ENCODE measurements around the gene TMEM63A.

The TMEM63A gene

DNA sequence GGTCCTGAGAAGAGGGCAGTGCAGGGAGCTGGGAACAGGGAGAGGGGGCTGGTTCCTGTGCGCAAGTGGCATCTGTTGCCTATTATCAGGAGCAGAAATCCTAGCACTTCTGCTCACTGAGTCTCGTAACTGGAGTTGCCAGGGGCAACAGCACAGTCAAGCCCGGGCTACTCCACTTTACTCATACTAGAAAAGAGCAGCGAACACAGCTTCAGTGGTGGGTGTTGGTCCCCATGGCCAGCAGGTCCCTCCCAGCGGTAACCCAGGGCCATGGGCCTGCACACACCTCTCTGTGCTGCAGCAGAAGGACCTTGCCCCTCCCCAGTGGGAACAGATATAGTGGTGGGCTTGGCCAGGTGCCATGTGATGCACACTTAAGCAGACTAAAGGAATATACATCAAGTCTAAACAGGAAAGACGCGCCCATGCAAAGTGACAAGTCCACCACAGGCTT, 33.4 kb upstream of the TMEM63A start:
- no peak overlapping the region for H3K4me2 ChIP-seq (ENCODE audit: low read length)
- no peaks in the 10 kb centered on the region for H4K20me1 ChIP-seq (ENCODE audit: insufficient read depth, low read length)
- peaks cover 21% of the 10 kb centered on the region for H3K4me1 ChIP-seq (ENCODE audit: insufficient read depth, low read length, severe bottlenecking)
- no peaks in the 10 kb centered on the region for H3K27me3 ChIP-seq (ENCODE audit: insufficient read depth, low read length)
- no peak overlapping the region for H2AFZ ChIP-seq (ENCODE audit: low read length)
- H3K9me2 ChIP-seq (ENCODE audit: low read depth, low read length): no peaks in the 10 kb centered on the region
- no peak for TF ChIP-seq EZH2 (IDR thresholded peaks at IDR 0.05; ENCODE audit: borderline replicate concordance, low read length)
- TF ChIP-seq, protein P1, sequence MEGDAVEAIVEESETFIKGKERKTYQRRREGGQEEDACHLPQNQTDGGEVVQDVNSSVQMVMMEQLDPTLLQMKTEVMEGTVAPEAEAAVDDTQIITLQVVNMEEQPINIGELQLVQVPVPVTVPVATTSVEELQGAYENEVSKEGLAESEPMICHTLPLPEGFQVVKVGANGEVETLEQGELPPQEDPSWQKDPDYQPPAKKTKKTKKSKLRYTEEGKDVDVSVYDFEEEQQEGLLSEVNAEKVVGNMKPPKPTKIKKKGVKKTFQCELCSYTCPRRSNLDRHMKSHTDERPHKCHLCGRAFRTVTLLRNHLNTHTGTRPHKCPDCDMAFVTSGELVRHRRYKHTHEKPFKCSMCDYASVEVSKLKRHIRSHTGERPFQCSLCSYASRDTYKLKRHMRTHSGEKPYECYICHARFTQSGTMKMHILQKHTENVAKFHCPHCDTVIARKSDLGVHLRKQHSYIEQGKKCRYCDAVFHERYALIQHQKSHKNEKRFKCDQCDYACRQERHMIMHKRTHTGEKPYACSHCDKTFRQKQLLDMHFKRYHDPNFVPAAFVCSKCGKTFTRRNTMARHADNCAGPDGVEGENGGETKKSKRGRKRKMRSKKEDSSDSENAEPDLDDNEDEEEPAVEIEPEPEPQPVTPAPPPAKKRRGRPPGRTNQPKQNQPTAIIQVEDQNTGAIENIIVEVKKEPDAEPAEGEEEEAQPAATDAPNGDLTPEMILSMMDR (IDR thresholded peaks at IDR 0.05; ENCODE audit: low read length): no peak
- no peak overlapping the region for H3K27ac ChIP-seq (ENCODE audit: low read depth, low read length, poor library complexity, severe bottlenecking)
- H3K36me3 ChIP-seq (ENCODE audit: insufficient read depth, low read length): peaks cover 37% of the 10 kb centered on the region
- no peak overlapping the region for H3K4me3 ChIP-seq (ENCODE audit: low read depth, low read length, poor library complexity, severe bottlenecking)
- no peak overlapping the region for H3K9ac ChIP-seq (ENCODE audit: low read length)
- H3K79me2 ChIP-seq (ENCODE audit: insufficient read depth, low read length): no peaks in the 10 kb centered on the region
- no peaks in the 10 kb centered on the region for H3F3A ChIP-seq (ENCODE audit: insufficient read depth, low read length)
- no peaks in the 10 kb centered on the region for H3K9me3 ChIP-seq (ENCODE audit: low read length)

GRCh38 chr1:225914947-225915346, 32.8 kb upstream of the TMEM63A start:
- H3F3A ChIP-seq (ENCODE audit: insufficient read depth, low read length): no peaks in the 10 kb centered on the region
- no peak overlapping the region for H2AFZ ChIP-seq (ENCODE audit: low read length)
- H3K79me2 ChIP-seq (ENCODE audit: insufficient read depth, low read length): no peaks in the 10 kb centered on the region
- no peaks in the 10 kb centered on the region for H3K27me3 ChIP-seq (ENCODE audit: insufficient read depth, low read length)
- H4K20me1 ChIP-seq (ENCODE audit: insufficient read depth, low read length): no peaks in the 10 kb centered on the region
- H3K9ac ChIP-seq (ENCODE audit: low read length): no peak overlapping the region
- H3K27ac ChIP-seq (ENCODE audit: low read depth, low read length, poor library complexity, severe bottlenecking): no peak overlapping the region
- no peak overlapping the region for H3K4me3 ChIP-seq (ENCODE audit: low read depth, low read length, poor library complexity, severe bottlenecking)
- H3K4me1 ChIP-seq (ENCODE audit: insufficient read depth, low read length, severe bottlenecking): peaks cover 21% of the 10 kb centered on the region
- TF ChIP-seq EZH2 (IDR thresholded peaks at IDR 0.05; ENCODE audit: borderline replicate concordance, low read length): no peak
- TF ChIP-seq, protein P1 (IDR thresholded peaks at IDR 0.05; ENCODE audit: low read length): no peak
- no peak overlapping the region for H3K4me2 ChIP-seq (ENCODE audit: low read length)
- peaks cover 31% of the 10 kb centered on the region for H3K36me3 ChIP-seq (ENCODE audit: insufficient read depth, low read length)
- no peaks in the 10 kb centered on the region for H3K9me2 ChIP-seq (ENCODE audit: low read depth, low read length)
- H3K9me3 ChIP-seq (ENCODE audit: low read length): no peaks in the 10 kb centered on the region

- TF ChIP-seq EZH2 (IDR thresholded peaks at IDR 0.05; ENCODE audit: borderline replicate concordance, low read length): no peak
- TF ChIP-seq, protein P1 (IDR thresholded peaks at IDR 0.05; ENCODE audit: low read length): no peak
- H3K9me2 ChIP-seq (ENCODE audit: low read depth, low read length): no peaks in the 10 kb centered on the region
- H3K27me3 ChIP-seq (ENCODE audit: insufficient read depth, low read length): no peaks in the 10 kb centered on the region
- H3K36me3 ChIP-seq (ENCODE audit: insufficient read depth, low read length): peaks cover 26% of the 10 kb centered on the region
- H3F3A ChIP-seq (ENCODE audit: insufficient read depth, low read length): no peaks in the 10 kb centered on the region
- no peak overlapping the region for H3K4me3 ChIP-seq (ENCODE audit: low read depth, low read length, poor library complexity, severe bottlenecking)
- H3K4me2 ChIP-seq (ENCODE audit: low read length): no peak overlapping the region
- H4K20me1 ChIP-seq (ENCODE audit: insufficient read depth, low read length): no peaks in the 10 kb centered on the region
- H3K9ac ChIP-seq (ENCODE audit: low read length): no peak overlapping the region
- H2AFZ ChIP-seq (ENCODE audit: low read length): no peak overlapping the region
- H3K4me1 ChIP-seq (ENCODE audit: insufficient read depth, low read length, severe bottlenecking): peaks cover 26% of the 10 kb centered on the region
- no peaks in the 10 kb centered on the region for H3K79me2 ChIP-seq (ENCODE audit: insufficient read depth, low read length)
- H3K27ac ChIP-seq (ENCODE audit: low read depth, low read length, poor library complexity, severe bottlenecking): no peak overlapping the region
- H3K9me3 ChIP-seq (ENCODE audit: low read length): no peaks in the 10 kb centered on the region
Observed at GRCh38 chr1:225914391-225914790, 32.2 kb upstream of the TMEM63A start.

All from OCI-LY1 (cell line).